Measurements from ENCODE around the gene PSG3.
"Not testable (repeated sequence)": the region's sequence is repeated elsewhere in the genome, so short reads cannot be mapped to it uniquely, and the experiment has no call there.

The PSG3 gene

GRCh38 chr19:42740381-42740780, at the start of gene PSG3:
PSG3 (minus strand) TSS chr19:42740481; CDS start chr19:42740384, 97 bp downstream.
- DNase-seq (ENCODE audit: low spot score): not testable (repeated sequence)

GRCh38 chr19:42788766-42789165, 48.5 kb upstream of the PSG3 start:
- DNase-seq (ENCODE audit: low spot score): not testable (repeated sequence)

- DNase-seq (ENCODE audit: low spot score): not testable (repeated sequence)
These were observed 47.5 kb upstream of the PSG3 start for GRCh38 chr19:42787766-42788165.

- DNase-seq (ENCODE audit: low spot score): peak; percentile 47
These were observed 36.7 kb upstream of the PSG3 start for GRCh38 chr19:42776750-42777612.

GRCh38 chr19:42774510-42775158, 34.4 kb upstream of the PSG3 start:
- DNase-seq (ENCODE audit: low spot score): not testable (repeated sequence)

- DNase-seq (ENCODE audit: low spot score): not testable (repeated sequence)
These were observed 27.0 kb upstream of the PSG3 start for GRCh38 chr19:42767319-42767718.

GRCh38 chr19:42766871-42767270, 26.6 kb upstream of the PSG3 start:
- not testable (repeated sequence) for DNase-seq (ENCODE audit: low spot score)

GRCh38 chr19:42764836-42765235, 24.6 kb upstream of the PSG3 start:
- no peak for DNase-seq (ENCODE audit: low spot score)

GRCh38 chr19:42762789-42763188, 22.5 kb upstream of the PSG3 start:
- DNase-seq (ENCODE audit: low spot score): no peak

GRCh38 chr19:42761924-42762295, 21.6 kb upstream of the PSG3 start:
- not testable (repeated sequence) for DNase-seq (ENCODE audit: low spot score)

GRCh38 chr19:42760954-42761923, 21.0 kb upstream of the PSG3 start:
- peak; percentile 52 for DNase-seq (ENCODE audit: low spot score)

- DNase-seq (ENCODE audit: low spot score): not testable (repeated sequence)
These were observed 18.4 kb upstream of the PSG3 start for GRCh38 chr19:42758667-42759066.

GRCh38 chr19:42752246-42752645, 12.0 kb upstream of the PSG3 start:
- not testable (repeated sequence) for DNase-seq (ENCODE audit: low spot score)

- not testable (repeated sequence) for DNase-seq (ENCODE audit: low spot score)
These were observed 1.7 kb upstream of the PSG3 start for GRCh38 chr19:42741726-42742607.

- not testable (repeated sequence) for DNase-seq (ENCODE audit: low spot score)
These were observed 2.7 kb downstream of the PSG3 start for GRCh38 chr19:42737581-42738011.

GRCh38 chr19:42728341-42728740, 11.9 kb downstream of the PSG3 start:
- not testable (repeated sequence) for DNase-seq (ENCODE audit: low spot score)

GRCh38 chr19:42714000-42714399, 26.3 kb downstream of the PSG3 start:
- DNase-seq (ENCODE audit: low spot score): not testable (repeated sequence)

GRCh38 chr19:42712753-42713152, 27.5 kb downstream of the PSG3 start:
- not testable (repeated sequence) for DNase-seq (ENCODE audit: low spot score)

- DNase-seq (ENCODE audit: low spot score): not testable (repeated sequence)
These were observed 29.3 kb downstream of the PSG3 start for GRCh38 chr19:42710986-42711385.

GRCh38 chr19:42697884-42698283, 42.4 kb downstream of the PSG3 start:
- no peak for DNase-seq (ENCODE audit: low spot score)

Measured in kidney capillary endothelial cell (primary cell).